Left lung (tissue), 10 donors: ENCODE data around the gene EIF2B2. TPM values are rescaled to one million over a fixed set of nuclear protein-coding genes. Genes with fewer than 3 reads are reported as not detected.
A peak's percentile ranks its signal among the peaks of the same experiment; 100 is the strongest.

Experiments
- ATAC-seq: fragments of 200-7000 bp; cut with Tn5 transposase; one replicate; pipeline ENCODE4 v1.9.1; 2020; ENCODE audit warnings: moderate library complexity
- DNase-seq, 4 donors: peaks; one replicate each; pipeline ENCODE4 v3.0.0-alpha.2; 2013 to 2020
- H3K27ac ChIP-seq, 2 donors: fragments of 200-600 bp; sonication (generic) in 1 of 2; one replicate each; pipeline versions ENCODE4 v1.5.0 to v1.8.0; 2020 to 2021
- H3K27me3 ChIP-seq, 2 donors: fragments of 200-600 bp; sonication (generic) in 1 of 2; one replicate each; pipeline versions ENCODE4 v1.5.0 to v1.8.0; 2020 to 2021
- H3K36me3 ChIP-seq, 2 donors: fragments of 200-600 bp; sonication (generic) in 1 of 2; one replicate each; pipeline versions ENCODE4 v1.5.0 to v1.8.0; 2020 to 2021
- H3K4me1 ChIP-seq, 2 donors: fragments of 200-600 bp; one replicate each; pipeline ENCODE4 v1.8.0; 2021
- H3K4me3 ChIP-seq, 2 donors: fragments of 200-600 bp; sonication (generic) in 1 of 2; one replicate each; pipeline versions ENCODE4 v1.5.0 to v1.8.0; 2020 to 2021; ENCODE audit warnings: mild to moderate bottlenecking in 1 of 2
- H3K9me3 ChIP-seq, 2 donors: fragments of 200-600 bp; sonication (generic) in 1 of 2; one replicate each; pipeline versions ENCODE4 v1.5.0 to v1.8.0; 2020 to 2021
- intact Hi-C, 2 donors: fragments of 100-400 bp; cut with DNase I; formaldehyde crosslinking; loops; one replicate each; pipeline versions ENCODE4 v1.11.2 to v1.14.2; 2022
- polyA plus RNA-seq, 6 donors: library from polyadenylated mRNA; unstranded; fragments of 120-200 nt; gene quantifications; one replicate each; pipeline ENCODE4 v1.2.1, GENCODE V29; 2013; ENCODE audit not compliant: insufficient read length in 6 of 6
- total RNA-seq, 2 donors: library from RNA; stranded (reverse); fragmentation: NEBNext Ultra II Directional; extraction: Animal tissue kit (Norgen Biotek cat#: 25700); gene quantifications; one replicate each; pipeline ENCODE4 v1.2.1, GENCODE V29; 2021
- TF ChIP-seq, protein P1 (sequence below), 2 donors: fragments of 200-600 bp; sonication (generic) in 1 of 2; IDR thresholded peaks; one replicate each; pipeline versions ENCODE4 v1.5.0 to v1.8.0; 2021; ENCODE audit warnings: antibody characterized with exemption in 2 of 2
- donor health status: DM: no; HTN: yes; CAD: no.
- donor health status: DM: no; HTN: no; CAD: no.

EIF2B2 gene
- total and polyA plus RNA-seq, 8 donors, result 38.7 to 58.2 (median 46.7) TPM

GRCh38 chr14:74977901-74978385 is 24.8 kb upstream of the EIF2B2 start:
- H3K27ac ChIP-seq, result no peak overlapping the region
- no peak for DNase-seq
- H3K27me3 ChIP-seq, result no peaks in the 10 kb centered on the region
- intact Hi-C loops, result no loop called here
- H3K4me3 ChIP-seq, result no peak overlapping the region
- no peak for ATAC-seq
- no peaks in the 10 kb centered on the region for H3K36me3 ChIP-seq
- TF ChIP-seq, protein P1, sequence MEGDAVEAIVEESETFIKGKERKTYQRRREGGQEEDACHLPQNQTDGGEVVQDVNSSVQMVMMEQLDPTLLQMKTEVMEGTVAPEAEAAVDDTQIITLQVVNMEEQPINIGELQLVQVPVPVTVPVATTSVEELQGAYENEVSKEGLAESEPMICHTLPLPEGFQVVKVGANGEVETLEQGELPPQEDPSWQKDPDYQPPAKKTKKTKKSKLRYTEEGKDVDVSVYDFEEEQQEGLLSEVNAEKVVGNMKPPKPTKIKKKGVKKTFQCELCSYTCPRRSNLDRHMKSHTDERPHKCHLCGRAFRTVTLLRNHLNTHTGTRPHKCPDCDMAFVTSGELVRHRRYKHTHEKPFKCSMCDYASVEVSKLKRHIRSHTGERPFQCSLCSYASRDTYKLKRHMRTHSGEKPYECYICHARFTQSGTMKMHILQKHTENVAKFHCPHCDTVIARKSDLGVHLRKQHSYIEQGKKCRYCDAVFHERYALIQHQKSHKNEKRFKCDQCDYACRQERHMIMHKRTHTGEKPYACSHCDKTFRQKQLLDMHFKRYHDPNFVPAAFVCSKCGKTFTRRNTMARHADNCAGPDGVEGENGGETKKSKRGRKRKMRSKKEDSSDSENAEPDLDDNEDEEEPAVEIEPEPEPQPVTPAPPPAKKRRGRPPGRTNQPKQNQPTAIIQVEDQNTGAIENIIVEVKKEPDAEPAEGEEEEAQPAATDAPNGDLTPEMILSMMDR (IDR thresholded peaks at IDR 0.05), result no peak
- H3K9me3 ChIP-seq, result no peaks in the 10 kb centered on the region
- peaks cover 0 to 11% of the 10 kb centered on the region in 2 donors for H3K4me1 ChIP-seq

DNA sequence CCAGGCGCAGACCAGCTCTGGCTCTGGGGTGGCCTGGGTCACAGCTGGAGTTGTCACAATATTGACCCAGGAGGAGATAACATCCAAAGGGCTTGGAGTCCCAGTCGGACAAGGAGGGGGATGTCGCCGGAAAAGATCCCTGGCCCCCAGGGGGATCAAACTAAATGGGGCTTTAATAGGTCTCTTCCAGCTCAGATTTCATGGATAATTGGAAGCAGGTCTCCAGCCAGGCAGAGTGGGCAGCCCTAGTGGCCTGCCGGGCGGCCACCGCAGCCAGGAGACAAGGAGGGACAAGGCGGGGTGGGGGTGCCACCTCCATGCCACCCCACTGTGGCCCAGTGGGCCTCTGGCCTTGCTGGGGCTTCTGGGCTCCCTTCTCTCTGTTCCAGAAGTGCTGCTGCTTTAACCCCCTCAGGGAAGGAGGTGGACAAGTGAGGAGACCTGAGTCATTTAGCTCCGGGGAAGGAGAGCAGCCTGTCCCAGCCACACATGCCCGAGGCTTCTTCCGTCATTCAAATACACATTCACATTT is 24.2 kb upstream of the EIF2B2 start:
- H3K4me1 ChIP-seq, result peaks cover 0 to 7% of the 10 kb centered on the region in 2 donors
- TF ChIP-seq, protein P1 (IDR thresholded peaks at IDR 0.05), result no peak
- no peaks in the 10 kb centered on the region for H3K27me3 ChIP-seq
- H3K36me3 ChIP-seq, result no peaks in the 10 kb centered on the region
- intact Hi-C loops, result no loop called here
- no peak overlapping the region for H3K4me3 ChIP-seq
- no peak overlapping the region for H3K27ac ChIP-seq
- DNase-seq, result no peak
- ATAC-seq, result no peak
- no peaks in the 10 kb centered on the region for H3K9me3 ChIP-seq

DNA sequence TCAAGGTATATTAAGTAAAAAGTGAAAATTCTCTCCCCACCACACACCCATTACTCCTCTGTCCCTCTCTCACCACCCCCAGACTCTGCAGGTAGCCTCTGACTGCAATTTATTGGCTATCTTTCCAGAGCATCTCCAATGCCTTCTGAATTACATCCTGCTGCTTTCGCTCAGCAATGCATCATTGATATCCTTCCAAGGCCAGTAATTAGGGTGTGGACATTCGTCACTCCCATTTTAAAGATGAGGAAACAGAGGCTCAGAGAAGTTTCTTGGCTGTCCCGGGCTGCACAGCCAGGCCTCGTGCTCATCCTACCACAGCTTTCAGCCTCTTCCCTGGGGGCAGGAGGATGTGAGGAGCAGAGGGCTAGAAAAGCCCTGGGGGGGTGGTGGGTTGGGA is 23.7 kb upstream of the EIF2B2 start:
- TF ChIP-seq, protein P1 (IDR thresholded peaks at IDR 0.05), result no peak
- peaks cover 0 to 1% of the 10 kb centered on the region in 2 donors for H3K4me1 ChIP-seq
- H3K36me3 ChIP-seq, result no peaks in the 10 kb centered on the region
- no peaks in the 10 kb centered on the region for H3K9me3 ChIP-seq
- intact Hi-C loops, result no loop called here
- H3K27ac ChIP-seq, result no peak overlapping the region
- H3K27me3 ChIP-seq, result no peaks in the 10 kb centered on the region
- ATAC-seq (no peak), DNase-seq (no peak)
- no peak overlapping the region for H3K4me3 ChIP-seq

DNA sequence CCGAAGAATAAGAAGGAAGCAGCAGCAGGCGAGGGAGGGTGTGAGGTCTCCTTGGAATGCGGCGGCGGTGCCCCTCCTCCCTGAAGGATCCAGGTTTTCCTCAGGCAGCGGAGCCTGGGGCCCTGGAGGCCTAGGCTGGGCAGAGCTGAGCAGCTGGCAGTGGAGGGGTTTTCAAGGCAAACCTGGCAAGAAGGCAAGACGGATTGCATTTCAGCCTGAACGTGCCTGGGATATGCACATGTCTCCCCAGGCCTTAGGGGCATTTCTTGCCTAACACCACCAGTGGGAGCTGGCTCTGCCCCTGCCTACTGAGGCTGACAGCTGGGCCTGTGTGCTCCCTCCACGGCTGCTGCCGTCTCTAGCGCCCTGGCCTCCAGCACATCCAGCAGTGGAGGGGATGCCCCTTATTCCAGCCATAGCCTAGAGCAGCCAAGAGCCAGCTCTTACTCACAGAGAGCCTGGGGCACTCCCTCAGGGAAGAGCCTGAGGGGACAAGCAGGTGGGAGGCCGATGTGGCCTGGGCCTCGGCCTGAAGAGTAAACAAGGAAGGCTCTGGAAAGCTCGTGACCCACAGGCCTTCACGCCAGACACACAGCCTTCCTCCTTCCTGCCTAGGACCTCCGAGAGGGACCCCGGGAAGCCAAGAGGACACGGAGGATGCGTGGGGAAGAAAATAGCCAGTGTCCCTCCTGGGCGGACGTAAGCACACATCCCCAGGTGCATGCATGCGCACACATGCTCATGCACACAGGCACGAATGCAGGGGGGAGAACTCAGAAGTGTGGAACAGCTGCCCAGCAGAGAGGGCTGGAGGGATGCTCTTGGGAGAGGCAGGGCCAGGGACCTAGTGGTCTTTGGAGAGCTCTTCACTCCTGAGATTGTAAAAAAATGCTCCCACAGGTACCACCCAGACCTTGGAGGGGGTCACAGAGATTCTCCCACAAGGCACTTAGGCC is 23.0 kb upstream of the EIF2B2 start:
- DNase-seq (no peak), ATAC-seq (peak; percentile 33)
- no peak overlapping the region for H3K4me3 ChIP-seq
- intact Hi-C loops, result no loop called here
- no peaks in the 10 kb centered on the region for H3K27me3 ChIP-seq
- no peak overlapping the region for H3K27ac ChIP-seq
- H3K4me1 ChIP-seq, result no peaks in the 10 kb centered on the region
- TF ChIP-seq, protein P1 (IDR thresholded peaks at IDR 0.05), result no peak
- H3K36me3 ChIP-seq, result no peaks in the 10 kb centered on the region
- H3K9me3 ChIP-seq, result no peaks in the 10 kb centered on the region

DNA sequence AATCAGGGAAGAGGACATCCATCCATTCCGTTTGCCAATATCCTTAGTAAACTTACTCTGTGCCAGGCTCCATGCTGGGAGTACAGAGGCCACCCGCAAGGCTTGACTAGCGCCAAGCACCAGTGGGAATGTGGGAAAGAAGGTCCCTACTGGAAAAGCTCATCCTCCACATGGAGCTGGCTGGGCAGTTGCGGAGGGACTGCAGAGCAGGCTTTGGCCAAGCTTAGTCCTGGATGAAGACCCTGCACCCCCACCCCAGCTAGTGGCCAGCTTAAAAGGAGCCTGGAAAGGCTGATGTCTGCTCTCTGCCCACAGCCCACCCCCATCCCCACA is 22.4 kb upstream of the EIF2B2 start:
- Histone ChIP-seq H3K27me3 (no peaks in the 10 kb centered on the region), H3K4me3 (no peak overlapping the region), H3K4me1 (no peaks in the 10 kb centered on the region), H3K27ac (no peak overlapping the region), H3K36me3 (no peaks in the 10 kb centered on the region), H3K9me3 (no peaks in the 10 kb centered on the region)
- DNase-seq (no peak), ATAC-seq (no peak)
- intact Hi-C loops, result no loop called here
- TF ChIP-seq, protein P1 (IDR thresholded peaks at IDR 0.05), result no peak
